Hematopoietic multipotent progenitor cell treated with erythropoietin and hydrocortisone succinate and interleukin-3 and kit ligand, for 15 days (in vitro differentiated cells): ENCODE measurements around the gene TNS3.
"Not testable (repeated sequence)": the region's sequence is repeated elsewhere in the genome, so short reads cannot be mapped to it uniquely, and the experiment has no call there.

Experiments
- DNase-seq: peaks from one replicate; pipeline ENCODE4 v3.0.0-alpha.2; 2015; ENCODE audit warnings: low spot score

The TNS3 gene

GRCh38 chr7:47602272-47603004 lies 20.5 kb upstream of the TNS3 start:
- no peak for DNase-seq

GRCh38 chr7:47601881-47602249 lies 20.0 kb upstream of the TNS3 start:
- no peak for DNase-seq

GRCh38 chr7:47601119-47601880 lies 19.4 kb upstream of the TNS3 start:
- no peak for DNase-seq

- DNase-seq, result no peak
These were observed 18.5 kb upstream of the TNS3 start for GRCh38 chr7:47600199-47601118.

- DNase-seq, result no peak
These were observed 15.5 kb upstream of the TNS3 start for GRCh38 chr7:47597379-47597778.

- no peak for DNase-seq
These were observed 14.7 kb upstream of the TNS3 start for GRCh38 chr7:47596502-47597202.

- no peak for DNase-seq
These were observed 12.5 kb upstream of the TNS3 start for GRCh38 chr7:47594406-47594805.

- no peak for DNase-seq
These were observed 10.0 kb upstream of the TNS3 start for GRCh38 chr7:47591655-47592572.

- DNase-seq, result no peak
These were observed 9.3 kb upstream of the TNS3 start for GRCh38 chr7:47591089-47591654.

- DNase-seq, result not testable (repeated sequence)
These were observed 8.3 kb upstream of the TNS3 start for GRCh38 chr7:47590215-47590614.

- no peak for DNase-seq
These were observed 6.9 kb upstream of the TNS3 start for GRCh38 chr7:47588704-47589225.

- DNase-seq, result no peak
These were observed 6.1 kb upstream of the TNS3 start for GRCh38 chr7:47587976-47588375.

GRCh38 chr7:47587351-47587750 lies 5.4 kb upstream of the TNS3 start:
- no peak for DNase-seq

- DNase-seq, result no peak
These were observed 5.0 kb upstream of the TNS3 start for GRCh38 chr7:47586925-47587324.

GRCh38 chr7:47586161-47586670 lies 4.3 kb upstream of the TNS3 start:
- not testable (repeated sequence) for DNase-seq

- no peak for DNase-seq
These were observed 2.6 kb upstream of the TNS3 start for GRCh38 chr7:47584536-47584895.

- no peak for DNase-seq
These were observed 2.0 kb upstream of the TNS3 start for GRCh38 chr7:47583739-47584535.

GRCh38 chr7:47582764-47583738 lies 1.1 kb upstream of the TNS3 start:
- no peak for DNase-seq
